ENCODE results near the gene PICALM.
A peak's percentile ranks its signal among the peaks of the same experiment; 100 is the strongest.

PICALM gene

DNA sequence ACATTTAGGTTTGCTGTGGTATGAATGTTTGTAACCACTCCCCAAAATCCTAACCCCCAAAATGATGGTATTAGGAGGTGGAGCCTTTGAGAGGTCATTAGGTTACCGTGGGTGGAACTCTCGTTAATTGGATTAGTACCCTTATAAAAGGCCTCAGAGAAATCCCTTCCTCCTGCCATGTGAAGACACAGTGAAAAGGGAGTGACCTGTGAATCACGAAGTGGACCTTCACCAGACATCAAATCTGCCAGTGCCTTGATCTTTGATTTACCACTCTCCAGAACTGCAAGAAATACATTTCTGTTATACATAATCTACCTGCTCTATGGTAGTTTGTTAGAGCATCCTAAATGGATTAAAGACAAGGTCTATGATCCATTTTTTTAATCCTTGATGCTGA, 12.6 kb upstream of the PICALM start:
- DNase-seq (ENCODE audit: low read depth) = no peak

DNA sequence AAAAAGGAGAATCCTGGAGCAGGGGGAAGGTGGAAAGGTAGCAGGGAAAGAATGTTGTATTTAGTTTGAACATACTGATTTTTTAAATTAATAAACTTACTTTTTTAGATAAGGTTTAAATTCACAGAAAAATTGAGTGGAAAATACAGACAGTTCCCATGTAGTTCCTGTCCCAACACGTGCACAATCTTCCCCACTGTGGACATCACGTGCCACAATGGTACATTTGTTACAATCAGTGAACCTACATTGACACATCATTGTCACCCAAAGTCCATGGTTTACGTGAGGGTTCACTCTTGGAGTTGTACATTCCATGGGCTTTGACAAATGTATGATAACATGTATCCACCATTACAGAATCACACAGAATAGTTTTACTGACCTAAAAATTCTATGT, 10.5 kb upstream of the PICALM start:
- DNase-seq (ENCODE audit: low read depth) = no peak

DNA sequence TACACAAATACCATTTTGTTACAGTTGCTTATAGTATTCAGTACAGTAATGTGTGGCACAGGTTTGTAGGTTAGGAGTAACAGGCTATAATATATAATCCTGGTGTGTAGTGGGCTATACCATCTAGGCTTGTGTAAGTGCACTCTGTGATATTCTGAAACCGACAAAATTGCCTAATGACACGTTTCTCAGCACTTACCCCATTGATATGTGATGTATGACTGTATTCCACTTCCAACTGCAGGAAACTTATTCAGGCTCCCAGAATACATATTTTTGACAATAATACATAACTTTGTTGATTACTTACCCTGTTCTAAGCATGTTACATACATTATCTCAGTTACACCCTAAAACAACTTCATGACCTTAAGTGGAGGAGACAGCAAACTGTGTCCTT, 5.1 kb upstream of the PICALM start:
- no peak for DNase-seq (ENCODE audit: low read depth)

DNA sequence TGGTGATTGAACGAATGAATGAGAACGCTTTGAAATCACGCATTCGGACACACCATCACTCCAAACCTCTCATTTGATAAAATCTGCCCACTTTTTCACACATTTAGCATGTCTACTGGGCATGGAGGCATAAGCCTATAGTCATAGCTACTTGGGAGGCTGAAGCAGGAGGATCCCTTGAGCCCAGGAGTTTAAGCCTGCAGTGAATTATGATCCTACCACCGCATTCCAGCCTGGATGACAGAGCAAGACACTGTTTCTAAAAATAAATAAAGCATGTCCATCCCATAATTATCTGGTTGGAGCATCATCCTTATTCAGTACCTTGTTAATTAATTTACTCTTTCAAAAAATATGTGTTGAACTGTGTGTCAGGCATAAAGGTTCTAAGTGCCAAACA, 3.3 kb upstream of the PICALM start:
- DNase-seq (ENCODE audit: low read depth) = no peak

DNA sequence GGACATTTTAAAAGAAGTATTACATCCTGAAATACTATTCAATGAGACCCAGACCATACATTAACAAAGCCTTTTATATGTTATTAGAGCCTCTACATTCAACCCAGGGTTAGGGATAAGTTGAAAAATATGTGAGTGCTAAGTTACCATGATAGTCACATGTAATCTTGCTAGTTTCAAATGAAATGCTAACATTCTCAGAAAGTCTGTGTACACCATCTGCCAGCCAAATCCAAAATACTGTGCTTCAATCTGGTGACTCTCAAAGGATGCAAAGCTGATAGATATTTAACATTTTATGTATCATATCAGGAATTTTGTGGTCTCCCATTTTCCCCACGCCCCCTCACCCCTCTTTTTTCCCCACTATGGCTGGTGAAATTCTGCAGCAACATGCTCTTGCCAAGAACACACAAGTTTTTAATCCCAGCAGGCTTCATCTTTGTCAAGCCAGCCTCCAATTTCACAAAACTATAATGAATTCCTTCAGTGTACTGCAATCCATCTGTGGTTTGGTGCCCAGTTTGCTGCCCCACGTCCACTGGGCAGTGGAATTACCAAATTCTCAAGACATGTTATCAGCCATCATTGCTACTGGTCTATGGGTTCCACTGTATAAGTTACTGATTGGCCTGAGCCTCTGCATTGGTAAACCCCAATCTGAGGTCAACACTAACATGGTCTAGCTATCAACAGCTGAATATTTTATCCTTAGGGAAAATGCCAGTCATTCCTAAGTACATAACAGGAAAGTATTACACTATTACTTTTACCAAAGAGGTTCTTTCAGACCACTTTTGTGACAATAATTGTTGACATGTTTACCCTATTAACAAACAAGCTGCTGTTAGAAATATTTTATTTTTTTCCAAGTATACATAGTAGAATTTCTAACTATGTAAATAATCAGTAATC, 1.5 kb upstream of the PICALM start:
- DNase-seq (ENCODE audit: low read depth) = no peak

DNA sequence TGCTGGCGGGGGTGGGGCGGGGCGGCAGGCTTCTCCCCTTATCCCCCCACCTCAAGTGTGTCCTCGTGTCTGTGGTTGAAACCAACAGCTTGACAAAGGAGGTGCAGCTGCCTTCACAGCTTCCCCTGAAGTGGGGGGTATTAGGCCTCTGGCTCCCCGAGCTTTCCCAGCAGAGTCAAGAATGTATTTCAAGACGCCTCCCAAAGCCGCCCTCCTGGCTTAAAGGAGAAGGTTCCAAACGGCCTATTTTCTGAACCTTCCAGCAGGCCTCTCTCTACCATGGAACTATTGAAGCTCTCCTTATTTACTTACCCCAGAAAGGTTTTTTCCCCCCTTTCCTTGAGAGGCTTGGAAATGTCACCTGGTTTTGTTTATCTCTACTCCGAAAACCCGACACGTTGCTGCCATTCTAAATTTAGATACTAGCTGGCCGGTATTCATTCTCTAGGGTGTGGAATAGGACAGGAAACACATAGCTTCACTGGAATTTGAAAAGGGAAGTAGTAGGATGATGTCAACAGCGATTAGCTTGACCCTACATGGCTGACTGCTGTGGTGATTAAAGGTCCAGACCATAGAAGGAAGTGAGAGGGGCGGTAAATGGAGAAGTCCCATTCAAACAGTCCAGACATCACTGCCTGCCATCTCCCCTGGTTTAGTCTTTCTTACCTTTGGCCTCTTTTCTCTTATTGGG, 671 bp upstream of the PICALM start:
- no peak for DNase-seq (ENCODE audit: low read depth)

DNA sequence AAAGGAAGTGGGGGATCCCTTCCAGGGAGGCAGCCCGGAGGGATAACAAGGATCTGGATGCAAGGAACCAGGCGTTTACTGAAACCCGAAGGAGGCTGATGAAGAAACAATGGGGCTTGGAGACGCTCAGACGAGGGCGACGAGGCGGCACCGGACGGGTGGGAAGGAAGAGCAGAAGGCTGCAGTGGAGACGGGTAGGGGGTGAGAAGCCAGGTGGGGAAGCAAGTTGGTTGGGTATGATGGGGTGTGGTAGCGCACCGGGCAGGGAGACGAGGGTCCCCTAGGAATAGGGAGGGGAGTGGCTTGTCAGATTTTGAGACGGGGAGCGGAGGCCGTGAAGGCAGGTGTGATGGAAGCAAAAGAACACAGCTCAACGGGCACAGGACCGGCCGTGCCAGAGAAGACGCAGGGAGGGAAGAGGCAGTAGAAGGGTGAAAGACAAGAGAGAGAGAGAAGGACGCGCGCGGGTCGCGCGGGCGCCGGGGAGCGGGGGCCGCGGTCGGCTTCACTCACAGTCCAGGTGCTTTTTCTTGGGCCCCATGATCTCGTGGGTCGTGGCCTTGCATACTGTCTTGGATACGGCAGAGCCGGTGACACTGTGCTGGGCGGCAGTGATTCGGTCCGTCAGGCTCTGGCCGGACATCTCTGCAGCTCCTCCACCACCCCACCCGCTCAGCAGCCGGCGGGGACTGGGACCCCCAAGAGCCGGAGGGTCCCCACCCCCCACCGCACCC, 579 bp downstream of the PICALM start:
- DNase-seq (ENCODE audit: low read depth) = peak; percentile 36

DNA sequence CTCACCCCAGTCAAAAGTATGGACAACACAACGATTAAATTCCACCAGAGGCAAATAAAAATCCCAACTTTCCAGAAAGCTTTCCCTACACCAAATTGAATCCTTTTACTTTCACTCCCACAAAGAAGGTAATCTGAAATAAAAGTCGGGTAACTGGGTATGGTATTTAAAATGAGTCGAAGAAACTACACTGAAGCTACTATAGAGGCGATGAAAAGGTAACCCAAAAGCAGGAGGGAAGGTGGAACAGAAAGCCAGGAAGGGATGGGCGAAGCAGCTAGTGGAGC, 1.1 kb downstream of the PICALM start:
- no peak for DNase-seq (ENCODE audit: low read depth)

DNA sequence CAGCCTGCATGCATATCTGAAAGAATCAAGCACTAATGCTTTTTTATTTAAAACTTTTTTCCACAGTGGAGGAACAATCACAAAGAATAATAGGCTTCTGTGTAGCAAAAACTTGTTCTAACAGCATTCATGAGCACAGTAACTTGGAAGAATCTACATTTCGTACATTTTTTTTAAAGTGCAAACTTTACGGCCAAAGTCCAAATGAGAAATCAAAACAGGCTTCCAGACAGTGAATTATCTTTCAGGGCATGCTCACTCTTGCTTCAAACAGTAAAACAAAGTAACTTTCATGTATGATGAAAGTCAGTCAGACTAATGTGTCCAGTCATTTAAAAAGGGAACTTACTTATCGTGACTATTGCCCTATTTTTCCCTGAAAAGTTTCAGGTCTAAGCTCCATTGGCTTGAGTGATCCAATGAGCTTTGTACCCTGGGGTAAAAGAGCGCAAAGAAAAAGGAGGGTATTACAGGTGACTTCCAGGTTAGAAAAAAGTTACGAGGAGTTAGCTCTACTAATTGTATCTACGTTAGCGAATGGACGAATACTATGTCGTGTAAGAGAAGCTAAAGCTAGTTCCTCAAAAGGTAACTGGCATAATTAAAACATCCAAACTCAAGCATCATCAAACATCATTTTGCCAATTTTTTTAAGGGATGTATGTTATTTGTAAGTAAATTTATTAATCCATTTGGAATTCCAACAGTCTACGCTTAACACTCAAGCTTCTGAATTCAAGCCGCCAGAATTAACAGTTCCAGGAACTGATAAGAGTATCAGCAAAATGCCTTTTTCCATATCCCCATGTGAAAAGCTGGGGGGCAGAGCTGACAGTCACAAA, 1.7 kb downstream of the PICALM start:
- DNase-seq (ENCODE audit: low read depth) = no peak

DNA sequence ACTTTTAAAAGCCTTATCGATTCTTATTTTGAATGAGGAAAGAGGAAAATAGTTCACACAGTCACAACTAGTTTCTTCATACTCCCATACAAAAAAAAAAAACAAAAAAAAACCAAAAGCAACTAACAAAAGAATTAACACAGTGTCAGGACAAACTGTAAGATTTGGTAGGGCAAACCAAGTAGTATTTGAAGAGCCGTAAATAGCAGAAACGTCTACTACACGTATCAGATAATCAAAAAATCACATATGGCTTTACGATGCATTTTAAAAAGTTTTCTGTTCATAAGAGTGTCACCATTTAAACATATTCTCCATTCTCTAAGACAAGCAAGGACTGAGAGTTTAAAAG, 2.3 kb downstream of the PICALM start:
- no peak for DNase-seq (ENCODE audit: low read depth)

DNA sequence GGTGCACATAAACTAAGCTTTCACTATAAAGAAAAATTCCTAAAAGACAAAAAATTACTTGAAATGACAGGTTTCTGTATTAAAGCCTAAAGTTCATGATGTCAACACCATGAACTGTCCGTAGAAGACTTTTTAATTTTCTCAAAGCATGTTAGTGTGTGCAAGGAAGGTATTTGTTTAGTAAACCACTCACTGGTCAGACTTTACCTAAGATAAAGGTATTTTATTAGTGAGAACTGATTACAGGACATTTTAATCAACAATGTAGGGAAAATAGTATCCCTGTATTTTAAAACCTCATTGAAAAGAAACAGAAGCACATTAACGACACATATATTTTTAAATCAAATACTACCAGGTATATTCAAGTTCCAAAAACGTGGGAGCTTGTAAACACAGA, 2.9 kb downstream of the PICALM start:
- no peak for DNase-seq (ENCODE audit: low read depth)

DNA sequence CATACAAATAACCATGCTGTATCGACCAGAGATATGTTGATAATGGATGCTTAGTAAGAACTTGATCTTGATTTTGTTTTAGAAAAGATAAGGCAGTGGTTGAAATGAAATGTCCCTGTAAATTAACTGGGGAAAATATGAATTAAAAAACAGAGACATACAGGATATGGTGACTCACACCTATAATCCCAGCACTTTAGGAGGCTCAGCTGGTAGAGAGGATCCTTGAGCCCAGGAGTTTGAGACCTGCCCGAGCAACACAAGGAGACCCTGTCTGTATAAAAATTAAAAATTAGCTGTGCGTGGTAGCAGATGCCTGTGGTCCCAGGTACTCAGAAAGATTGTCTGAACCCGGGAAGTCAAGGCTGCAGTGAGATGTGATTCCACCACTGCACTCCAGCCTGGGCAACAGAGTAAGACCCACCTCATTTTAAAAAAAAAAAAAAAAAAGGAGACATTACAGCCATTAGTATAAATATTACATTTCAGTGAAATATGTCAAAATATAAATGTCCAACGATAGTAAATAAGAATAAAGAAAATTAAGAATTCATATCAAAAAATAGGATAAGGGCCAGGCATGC, 4.6 kb downstream of the PICALM start:
- DNase-seq (ENCODE audit: low read depth) = no peak

DNA sequence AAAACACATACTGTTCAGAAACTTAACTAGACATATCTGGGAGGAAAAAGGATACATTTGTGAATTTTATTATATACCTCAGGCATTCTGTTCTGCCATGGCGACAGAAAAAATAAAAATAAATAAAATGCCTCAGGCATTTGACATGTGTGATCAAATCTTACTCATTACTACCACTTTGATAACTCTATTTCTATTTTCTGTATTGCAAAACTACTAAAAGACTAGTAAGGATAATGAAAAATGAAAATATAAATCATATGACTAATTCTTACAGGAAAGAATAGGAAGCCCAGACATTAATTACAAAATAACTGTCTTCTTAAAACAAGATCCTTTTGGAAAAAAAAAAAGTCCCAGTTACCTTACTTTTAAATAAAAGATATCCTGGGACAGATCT, 5.3 kb downstream of the PICALM start:
- DNase-seq (ENCODE audit: low read depth) = no peak

DNA sequence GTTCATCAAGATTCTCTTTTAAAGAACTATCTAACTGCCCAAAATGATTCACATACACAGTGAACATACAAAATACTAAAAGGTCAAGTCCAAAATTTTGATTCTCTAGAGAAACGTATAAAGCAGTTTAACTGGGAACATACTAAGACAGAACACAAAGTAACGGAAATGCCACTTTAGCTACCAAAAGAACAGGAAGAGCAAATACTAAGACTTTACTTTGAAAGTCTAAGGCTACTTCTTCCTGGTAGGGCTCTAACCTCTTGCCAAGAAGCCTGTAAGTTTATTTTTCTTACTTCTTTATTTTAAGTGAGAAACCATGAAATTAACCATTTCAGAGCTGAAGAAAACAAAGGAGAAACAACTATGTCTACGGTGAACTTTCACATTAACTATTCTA, 6.2 kb downstream of the PICALM start:
- no peak for DNase-seq (ENCODE audit: low read depth)

DNA sequence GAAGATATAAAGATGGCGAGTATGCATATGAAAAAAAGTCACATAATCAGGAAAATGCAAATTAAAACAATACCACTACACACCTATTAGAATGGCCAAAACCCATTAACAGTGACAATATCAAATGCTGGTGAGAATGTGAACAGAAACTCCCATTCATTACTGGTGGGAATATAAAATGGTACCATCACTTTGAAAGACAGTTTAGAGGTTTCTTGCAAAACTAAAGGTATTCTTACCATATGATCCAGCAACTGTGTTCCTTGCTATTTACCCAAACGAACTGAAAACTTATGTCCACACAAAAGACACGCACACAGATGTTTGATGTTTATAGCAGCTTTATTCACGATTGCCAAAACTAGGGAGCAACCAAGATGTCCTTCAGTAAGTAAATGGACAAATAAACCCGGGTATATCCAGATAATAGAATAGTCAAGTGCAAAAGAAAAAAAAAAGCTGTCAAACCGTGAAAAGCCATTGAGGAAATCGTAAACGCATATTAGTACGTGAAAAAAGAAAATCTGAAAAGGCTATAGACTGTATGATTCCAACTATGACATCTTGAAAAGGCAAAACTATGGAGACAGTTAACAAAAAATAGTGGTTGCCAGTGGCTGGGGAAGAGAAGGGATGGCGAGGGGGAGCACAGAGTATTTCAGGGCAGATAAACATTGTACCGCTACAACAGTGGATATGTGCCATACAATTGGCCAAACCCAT, 7.2 kb downstream of the PICALM start:
- no peak for DNase-seq (ENCODE audit: low read depth)

DNA sequence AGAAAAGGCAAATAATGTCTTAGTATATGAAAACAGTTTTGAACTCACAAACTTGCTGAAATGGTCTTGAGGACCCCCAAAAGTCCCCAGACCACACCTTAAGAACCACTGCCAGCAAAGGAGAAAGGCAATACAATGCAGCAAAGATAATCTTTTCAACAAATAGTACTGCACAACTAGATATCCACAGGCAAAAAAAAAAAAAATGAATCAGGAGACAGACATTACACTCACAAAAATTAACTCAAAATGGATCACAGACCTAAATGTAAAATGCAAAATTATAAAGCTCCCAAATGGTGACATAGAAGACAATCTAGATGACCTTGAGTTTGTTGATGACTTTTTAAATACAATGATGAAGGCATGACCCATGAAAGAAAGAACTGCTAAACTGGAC, 8.3 kb downstream of the PICALM start:
- DNase-seq (ENCODE audit: low read depth) = no peak

DNA sequence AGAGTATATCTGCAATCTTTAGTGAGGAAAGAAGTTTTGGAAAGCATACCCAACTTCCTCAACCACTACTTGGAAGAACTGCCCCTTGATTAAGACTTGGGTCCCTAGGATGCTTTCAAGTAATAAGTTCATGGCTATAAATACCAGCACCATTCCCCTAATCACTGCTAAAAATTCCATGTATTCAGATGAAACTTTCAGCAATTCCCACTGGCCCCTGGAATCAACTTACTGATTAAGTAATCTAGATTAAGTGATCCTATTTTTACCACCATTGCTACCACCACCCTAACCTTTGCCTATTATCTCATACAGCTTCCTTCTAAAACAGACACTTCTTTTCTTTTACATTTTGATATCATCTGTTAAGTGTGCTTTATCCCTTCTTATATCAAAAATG, 10.5 kb downstream of the PICALM start:
- no peak for DNase-seq (ENCODE audit: low read depth)

DNA sequence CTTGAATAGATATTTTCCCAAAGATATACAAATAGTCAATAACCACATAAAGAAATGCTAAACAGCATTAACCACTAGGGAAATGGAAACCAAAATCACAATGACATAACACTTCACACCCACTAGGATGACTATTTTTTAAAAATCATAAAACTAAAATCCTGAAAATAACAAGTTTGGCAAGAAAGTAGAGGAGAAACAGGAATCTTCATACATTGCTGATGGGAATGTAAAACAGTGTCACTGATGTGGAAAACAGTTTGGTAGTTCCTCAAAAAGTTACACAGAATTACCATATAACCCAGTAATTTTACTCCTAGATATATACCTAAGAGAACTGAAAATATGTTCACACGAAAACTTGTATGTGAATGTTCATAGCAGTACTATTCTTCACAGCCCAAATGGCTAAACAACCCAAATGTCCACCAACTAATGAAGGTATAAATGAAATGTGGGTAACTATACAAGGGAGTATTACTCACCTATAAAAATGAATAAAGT, 12.5 kb downstream of the PICALM start:
- DNase-seq (ENCODE audit: low read depth) = no peak

DNA sequence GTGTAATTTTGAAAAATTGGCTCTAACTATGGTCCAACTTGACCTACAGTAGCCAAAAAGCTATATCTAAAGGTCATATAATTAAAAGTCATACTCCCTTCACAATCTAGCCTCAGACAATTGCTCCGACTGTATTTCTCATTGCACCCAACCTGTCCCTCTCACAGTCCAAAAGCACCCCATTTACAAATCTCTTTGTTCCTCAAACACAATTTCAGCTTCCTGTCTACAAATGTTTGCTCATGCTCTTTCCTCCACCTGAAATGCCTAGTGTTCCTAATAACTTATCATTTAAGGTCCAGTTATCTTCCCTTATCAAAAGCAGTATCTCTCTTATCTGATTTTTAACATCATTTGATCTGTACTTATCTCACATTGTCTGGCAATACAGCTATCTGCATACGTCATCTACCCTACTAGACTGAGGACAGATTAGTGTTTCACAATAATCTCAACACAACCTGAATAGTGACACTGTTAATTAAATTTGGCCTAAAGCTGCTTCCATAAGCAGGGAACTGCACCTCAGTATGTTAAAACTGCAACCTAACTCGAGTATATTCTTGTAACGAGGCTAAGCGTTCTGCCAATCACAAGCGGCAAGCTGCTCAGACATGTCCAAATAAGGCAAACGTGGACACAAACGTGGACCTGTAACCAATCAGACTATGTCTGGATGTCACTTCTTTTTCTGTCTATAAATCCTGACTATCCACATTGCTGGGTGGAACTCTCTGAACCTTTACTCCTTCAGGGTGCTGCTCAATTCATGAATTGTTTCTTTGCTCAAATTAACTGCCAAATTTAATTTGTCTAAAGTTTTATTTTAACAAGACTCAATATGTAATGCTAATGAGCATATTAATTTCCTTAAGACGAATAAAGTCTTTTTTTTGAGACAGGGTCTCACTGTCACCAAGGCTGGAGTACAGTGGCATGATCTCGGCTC, 15.9 kb downstream of the PICALM start:
- no peak for DNase-seq (ENCODE audit: low read depth)

DNA sequence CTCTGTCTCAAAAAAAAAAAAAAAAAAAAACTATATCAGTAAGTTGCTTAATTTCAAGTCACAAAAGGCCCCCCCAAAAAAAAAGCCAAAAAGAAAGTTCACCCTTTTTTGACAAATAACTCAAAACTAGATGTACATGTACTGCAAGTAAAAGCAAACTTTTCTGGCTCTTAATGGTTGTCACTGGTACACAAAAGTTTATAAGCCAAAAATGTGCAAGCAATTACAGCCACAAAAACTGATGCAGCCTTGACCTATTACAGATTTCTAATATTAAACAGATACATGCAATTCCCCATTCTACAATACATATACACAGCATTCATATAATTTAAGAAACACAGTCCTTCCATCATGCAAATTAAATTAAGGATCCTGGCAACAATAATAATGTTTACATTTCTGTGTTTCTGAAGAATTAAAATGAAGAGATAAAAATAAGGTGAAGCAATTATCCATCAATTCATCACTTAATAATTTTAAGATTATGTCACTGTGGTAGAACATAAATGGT, 18.6 kb downstream of the PICALM start:
- no peak for DNase-seq (ENCODE audit: low read depth)

All from activated T-cell treated with anti-CD3 and anti-CD28 coated beads for 24 hours (primary cell).